Hematopoietic multipotent progenitor cell (in vitro differentiated cells): Measurements from ENCODE around the gene DDX39B. TPM values are rescaled to one million over a fixed set of nuclear protein-coding genes. Genes with fewer than 3 reads are reported as not detected.
A peak's percentile ranks its signal among the peaks of the same experiment; 100 is the strongest.
"Not testable (repeated sequence)": the region's sequence is repeated elsewhere in the genome, so short reads cannot be mapped to it uniquely, and the experiment has no call there.

Experiments
- DNase-seq, 3 donors: peaks; one replicate each; pipeline ENCODE4 v3.0.0-alpha.2; 2011 to 2015; ENCODE audit warnings: low read depth in 2 of 3, low spot score in 2 of 3
- total RNA-seq: library from RNA; depleted of rRNA; stranded (reverse); fragments of >200 nt; gene quantifications from one replicate; pipeline ENCODE4 v1.2.3, GENCODE V29; 2012

Gene DDX39B
- 571 TPM for total RNA-seq

DNA sequence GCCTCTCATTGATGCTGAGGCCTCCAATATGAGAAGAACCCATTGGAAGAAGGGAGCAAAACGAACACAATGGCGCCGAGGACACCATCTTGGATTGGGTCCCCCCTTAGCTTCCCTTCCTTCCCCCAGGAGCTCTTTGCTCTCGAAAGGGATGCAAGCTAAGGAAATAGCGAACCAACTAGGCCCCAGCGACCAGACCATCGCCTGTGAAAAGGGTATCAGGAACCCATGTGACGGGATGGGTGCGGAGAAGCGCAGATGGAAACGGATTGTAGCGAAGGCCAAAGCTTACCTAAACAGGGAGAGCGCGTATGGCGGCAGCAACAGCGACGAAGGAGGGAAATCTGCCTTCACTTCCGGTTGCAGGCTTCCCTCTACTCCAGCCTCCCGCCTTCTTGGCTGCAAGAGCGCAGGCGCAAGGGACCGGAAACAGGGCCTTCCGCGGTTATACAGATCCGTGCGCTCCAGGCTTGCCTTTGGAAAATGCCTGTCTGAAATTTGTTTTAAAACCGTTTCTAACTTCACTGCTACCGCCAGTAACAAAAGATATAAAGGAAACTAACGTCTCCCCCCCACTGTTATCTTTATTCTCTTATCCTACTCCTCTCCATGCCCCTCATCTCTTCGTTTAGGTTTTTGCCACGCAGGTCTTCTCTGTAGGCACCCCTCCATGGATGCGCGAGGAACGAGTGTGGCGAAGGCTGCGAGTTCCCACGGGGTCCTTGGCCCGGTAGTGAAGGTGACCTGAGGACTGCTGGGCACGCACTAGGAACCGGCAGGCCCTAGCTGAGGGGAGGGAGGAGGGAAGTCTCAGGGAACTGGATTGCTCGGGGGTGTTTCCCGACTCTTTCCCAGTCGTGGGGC is at the start of gene DDX39B:
DDX39B (minus strand) TSS at position 346 of the 864 bp plus-strand sequence. CDS start 1,471 bp downstream, outside the sequence.
- DNase-seq: peak; percentile 90 to 99 (median 97)

- DNase-seq: not testable (repeated sequence)
Observed at GRCh38 chr6:31590691-31591090, 48.9 kb upstream of the DDX39B start.

GRCh38 chr6:31588871-31589650 is 47.3 kb upstream of the DDX39B start:
- no peak for DNase-seq

GRCh38 chr6:31587791-31588777 is 46.3 kb upstream of the DDX39B start:
- no peak for DNase-seq

GRCh38 chr6:31586599-31587281 is 44.9 kb upstream of the DDX39B start:
- peak in 2 of 3 donors; percentile 92 to 97 for DNase-seq

DNA sequence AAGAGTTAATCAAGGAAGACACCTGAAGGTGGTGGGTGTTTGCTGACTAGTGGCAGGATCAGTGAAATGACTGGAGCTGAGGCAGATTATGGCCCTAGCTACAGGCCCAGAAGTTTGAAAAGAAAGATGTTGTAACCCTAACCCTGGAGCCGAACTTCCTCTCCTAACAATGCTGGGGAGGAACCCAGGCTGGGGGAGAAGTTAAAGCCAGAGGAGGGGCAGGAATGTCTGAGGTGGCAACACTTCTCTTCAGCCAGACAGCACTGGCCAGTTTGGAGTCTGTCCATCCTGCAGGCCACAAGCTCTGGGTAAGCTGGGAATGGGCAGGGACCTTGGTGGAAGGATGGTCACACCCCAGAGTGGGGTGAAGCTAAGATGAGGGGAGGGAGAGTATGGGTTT is 44.2 kb upstream of the DDX39B start, which contains the start of gene LST1:
LST1 (plus strand) TSS at position 270 of the 400 bp plus-strand sequence. CDS start 1,023 bp downstream, outside the sequence.
- peak in 1 of 3 donors; percentile 54 for DNase-seq

DNA sequence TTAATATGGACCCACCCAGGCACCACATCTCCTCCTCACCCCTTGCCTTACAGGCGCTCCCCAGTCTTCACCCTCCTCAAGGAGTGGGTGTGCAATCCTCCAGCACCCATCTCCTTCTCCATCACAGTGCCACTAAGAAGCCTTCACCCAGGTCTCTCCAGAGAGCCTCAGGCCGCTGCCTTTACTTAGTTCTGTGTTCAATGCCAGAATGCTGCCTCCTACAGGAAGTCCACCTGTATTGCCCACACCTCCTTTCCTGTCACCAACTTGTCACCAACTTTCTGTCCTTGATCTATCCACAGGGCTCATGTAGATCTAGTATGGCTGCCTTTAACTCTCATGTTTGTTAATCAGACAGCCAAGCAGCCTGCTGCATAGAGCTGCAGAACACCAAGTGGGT is 43.7 kb upstream of the DDX39B start:
- no peak for DNase-seq

- DNase-seq: no peak
Observed at GRCh38 chr6:31582230-31582643, 40.4 kb upstream of the DDX39B start, which contains the start of gene LTB. LTB (minus strand) TSS chr6:31582424; CDS start chr6:31582417, 7 bp downstream.

DNA sequence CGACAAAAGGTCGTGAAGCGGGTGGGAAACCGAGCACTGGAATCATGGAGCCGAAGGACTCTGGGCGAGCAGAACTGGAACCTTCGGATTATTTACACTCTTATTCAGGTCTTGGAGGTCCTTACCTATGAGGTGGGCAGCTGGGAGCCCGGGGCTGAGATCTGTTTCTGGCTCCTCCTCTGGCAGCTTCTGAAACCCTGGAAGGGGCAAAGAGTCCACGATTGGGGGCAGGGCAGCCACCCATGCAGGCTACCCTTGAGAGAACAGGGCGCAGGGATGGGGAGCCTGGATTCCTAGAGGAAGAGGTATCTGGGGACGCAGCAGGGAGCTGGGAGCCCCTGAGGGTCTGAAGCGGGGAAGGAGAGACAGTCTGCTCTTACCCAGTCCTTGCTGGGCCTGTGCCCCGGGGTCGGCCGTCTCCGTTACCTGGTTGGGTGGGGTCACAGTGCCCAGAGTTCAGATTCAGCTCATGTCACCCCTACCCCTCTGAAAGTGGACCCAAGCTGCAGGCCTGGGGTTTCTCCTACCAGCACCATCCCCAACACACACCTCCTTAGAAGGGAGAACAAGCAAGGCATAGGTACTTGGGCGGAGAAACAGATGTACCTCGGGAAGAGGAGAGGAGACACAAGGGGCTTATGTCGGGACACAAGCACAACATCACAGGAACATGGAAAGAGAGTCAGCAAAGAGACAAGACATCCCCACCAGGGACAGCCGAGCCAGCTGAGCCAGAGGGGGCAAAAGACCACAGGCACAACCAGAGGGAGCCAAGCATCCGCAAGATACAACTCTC is 39.8 kb upstream of the DDX39B start:
- DNase-seq: no peak

DNA sequence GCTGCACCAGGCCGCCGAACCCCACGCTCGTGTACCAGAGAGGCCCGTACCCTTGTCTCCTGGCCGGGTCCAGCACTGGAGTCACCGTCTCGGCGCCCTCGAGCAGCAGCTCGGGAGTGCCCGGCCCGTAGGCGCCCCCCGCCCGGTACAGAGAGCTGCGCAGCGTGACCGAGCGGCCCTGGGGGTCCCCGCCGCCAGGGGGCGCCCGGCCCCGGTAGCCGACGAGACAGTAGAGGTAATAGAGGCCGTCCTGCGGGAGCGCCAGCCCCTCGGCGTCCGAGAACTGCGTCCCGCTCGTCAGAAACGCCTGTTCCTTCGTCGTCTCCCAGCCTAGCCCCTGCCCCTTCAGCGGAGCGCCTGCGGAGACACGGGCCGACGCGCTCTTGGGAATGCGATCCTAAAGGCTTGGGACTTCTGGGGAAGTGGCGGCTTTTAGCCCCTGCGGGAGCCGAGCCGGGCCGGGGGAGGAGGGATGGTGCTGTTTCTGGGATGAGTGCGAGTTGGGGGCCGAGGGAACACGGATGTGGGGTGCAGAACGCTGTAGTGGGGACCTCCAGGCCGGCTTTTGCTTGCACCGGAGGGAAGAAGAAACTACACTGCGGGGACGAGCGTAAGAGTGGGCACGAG is 39.1 kb upstream of the DDX39B start:
- DNase-seq: peak; percentile 79 to 85 (median 81)

GRCh38 chr6:31580438-31580740 is 38.6 kb upstream of the DDX39B start:
- DNase-seq: no peak

DNA sequence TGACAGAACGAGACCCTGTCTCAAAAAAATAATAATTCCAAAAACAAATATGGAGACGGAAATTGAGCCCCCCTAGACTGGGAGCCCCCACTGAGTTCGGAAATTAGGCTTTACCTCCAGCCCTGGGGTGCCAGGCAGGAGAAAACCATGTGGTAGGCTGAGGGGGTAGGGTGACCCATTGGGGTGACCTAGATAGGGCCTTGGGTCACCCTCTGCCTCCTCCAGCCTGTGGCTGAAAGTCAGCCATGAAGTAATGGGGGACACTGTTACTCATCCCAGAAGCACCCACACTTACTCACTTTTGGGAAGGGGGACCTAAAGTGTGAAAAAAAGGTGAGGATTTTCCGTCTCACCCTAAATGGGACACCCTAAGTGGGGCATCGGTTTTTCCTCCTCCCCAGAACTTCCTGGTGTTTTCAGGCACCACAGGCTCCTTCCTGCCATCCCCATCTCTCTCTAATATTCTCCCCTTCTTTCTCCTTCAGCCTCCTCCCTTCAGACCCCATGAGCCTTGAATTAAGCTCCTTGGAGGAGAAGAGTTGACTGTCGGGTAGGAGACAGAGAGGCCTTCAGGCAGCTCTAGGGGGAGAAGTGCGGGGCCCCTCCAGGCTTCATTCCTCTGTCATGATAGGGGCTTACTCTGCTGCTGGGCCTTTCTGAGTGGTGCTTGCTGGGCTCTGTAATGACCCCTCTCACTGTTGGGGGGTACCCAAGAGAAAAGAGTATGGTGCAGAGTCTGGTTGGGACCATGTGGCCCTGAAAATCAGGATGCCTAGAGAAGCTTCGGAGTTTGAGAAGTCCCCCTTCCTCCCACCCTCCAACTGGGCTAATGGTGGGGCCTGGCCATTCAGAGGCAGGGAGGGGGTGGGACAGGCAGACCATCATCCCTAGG is 38.0 kb upstream of the DDX39B start:
- no peak for DNase-seq

DNA sequence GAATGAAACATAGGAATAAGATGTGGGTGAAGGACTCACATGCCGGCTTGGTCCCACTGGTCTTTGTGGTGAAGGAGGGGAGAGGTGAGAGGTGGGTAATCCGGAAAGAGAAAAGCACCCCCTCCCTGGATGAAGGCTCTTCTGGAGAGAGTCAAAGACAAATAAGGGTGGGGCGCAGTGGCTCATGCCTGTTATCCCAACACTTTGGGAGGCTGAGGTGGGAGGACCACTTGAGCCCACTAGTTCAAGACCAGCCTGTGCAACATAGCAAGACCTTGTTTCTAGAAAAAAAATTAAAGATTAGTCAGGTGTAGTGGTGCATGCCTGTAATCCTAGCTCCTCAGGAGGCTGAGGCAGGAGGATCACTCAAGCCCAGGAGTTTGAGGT is 37.3 kb upstream of the DDX39B start:
- no peak for DNase-seq

- no peak for DNase-seq
Observed at GRCh38 chr6:31578184-31579118, 36.6 kb upstream of the DDX39B start.

DNA sequence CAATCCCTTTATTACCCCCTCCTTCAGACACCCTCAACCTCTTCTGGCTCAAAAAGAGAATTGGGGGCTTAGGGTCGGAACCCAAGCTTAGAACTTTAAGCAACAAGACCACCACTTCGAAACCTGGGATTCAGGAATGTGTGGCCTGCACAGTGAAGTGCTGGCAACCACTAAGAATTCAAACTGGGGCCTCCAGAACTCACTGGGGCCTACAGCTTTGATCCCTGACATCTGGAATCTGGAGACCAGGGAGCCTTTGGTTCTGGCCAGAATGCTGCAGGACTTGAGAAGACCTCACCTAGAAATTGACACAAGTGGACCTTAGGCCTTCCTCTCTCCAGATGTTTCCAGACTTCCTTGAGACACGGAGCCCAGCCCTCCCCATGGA is 35.8 kb upstream of the DDX39B start:
- DNase-seq: no peak

- DNase-seq: no peak
Observed at GRCh38 chr6:31576897-31577578, 35.2 kb upstream of the DDX39B start.
